Skeletal muscle tissue (tissue), 4 donors: ENCODE measurements around the gene ARHGEF2. TPM values are rescaled to one million over a fixed set of nuclear protein-coding genes. Genes with fewer than 3 reads are reported as not detected.
A peak's percentile ranks its signal among the peaks of the same experiment; 100 is the strongest.
"Not testable (repeated sequence)": the region's sequence is repeated elsewhere in the genome, so short reads cannot be mapped to it uniquely, and the experiment has no call there.

Experiments
- H3K27ac ChIP-seq: one replicate; pipeline ENCODE4 v1.7.0; 2013; ENCODE audit warnings: mild to moderate bottlenecking, low read depth, low read length, inconsistent platforms
- H3K27me3 ChIP-seq, 3 donors: one replicate each; pipeline ENCODE4 v1.7.0; 2013; ENCODE audit warnings: low read length in 3 of 3; ENCODE audit not compliant: control insufficient read depth in 3 of 3, insufficient read depth in 3 of 3
- H3K36me3 ChIP-seq, 3 donors: one replicate each; pipeline ENCODE4 v1.7.0; 2013; ENCODE audit warnings: low read length in 3 of 3; ENCODE audit not compliant: control insufficient read depth in 3 of 3, insufficient read depth in 3 of 3
- H3K4me1 ChIP-seq, 3 donors: one replicate each; pipeline ENCODE4 v1.7.0; 2013; ENCODE audit warnings: low read length in 3 of 3, mild to moderate bottlenecking in 3 of 3; ENCODE audit not compliant: control insufficient read depth in 3 of 3, insufficient read depth in 3 of 3
- H3K4me3 ChIP-seq, 3 donors: one replicate each; pipeline ENCODE4 v1.7.0; 2013; ENCODE audit warnings: low read length in 3 of 3
- H3K9ac ChIP-seq, 3 donors: one replicate each; pipeline ENCODE4 v1.7.0; 2013; ENCODE audit warnings: low read length in 3 of 3, mild to moderate bottlenecking in 3 of 3, moderate library complexity in 2 of 3, low read depth in 1 of 3
- H3K9me3 ChIP-seq, 3 donors: one replicate each; pipeline ENCODE4 v1.7.0; 2013; ENCODE audit warnings: low read length in 3 of 3; ENCODE audit not compliant: control insufficient read depth in 3 of 3
- total RNA-seq: library from RNA; depleted of rRNA; stranded (reverse); fragments of >200 nt; gene quantifications from one replicate; pipeline ENCODE4 v1.2.3, GENCODE V29; 2014
- donor health status: Osteomylitis.

Gene ARHGEF2
- total RNA-seq, 1 donor from 2014 or later = 135 TPM

DNA sequence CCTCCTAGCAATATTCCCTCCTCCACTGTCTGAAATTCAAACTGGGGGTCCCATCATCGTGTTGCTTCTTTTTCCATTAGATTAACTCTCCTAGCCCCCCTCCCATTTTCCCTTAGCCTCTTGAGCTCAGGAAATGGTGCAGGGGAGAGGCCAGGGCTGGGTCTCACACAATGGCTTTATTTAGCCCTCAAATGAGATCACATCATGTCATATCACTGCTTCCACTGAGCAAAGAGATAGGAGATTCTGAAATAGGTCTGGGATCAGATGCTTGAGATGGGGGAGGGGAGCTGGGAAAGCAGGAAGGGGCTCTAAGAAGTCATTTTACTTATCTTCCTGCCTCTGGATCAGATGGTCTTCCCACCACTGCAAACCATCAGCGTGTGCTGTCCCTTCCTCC, 17.8 kb upstream of the ARHGEF2 start:
- no peak overlapping the region for H3K4me3 ChIP-seq
- no peaks in the 10 kb centered on the region for H3K27me3 ChIP-seq
- H3K36me3 ChIP-seq = no peaks in the 10 kb centered on the region
- H3K4me1 ChIP-seq = no peaks in the 10 kb centered on the region
- no peak overlapping the region for H3K9ac ChIP-seq
- no peak overlapping the region for H3K27ac ChIP-seq
- H3K9me3 ChIP-seq = no peaks in the 10 kb centered on the region

DNA sequence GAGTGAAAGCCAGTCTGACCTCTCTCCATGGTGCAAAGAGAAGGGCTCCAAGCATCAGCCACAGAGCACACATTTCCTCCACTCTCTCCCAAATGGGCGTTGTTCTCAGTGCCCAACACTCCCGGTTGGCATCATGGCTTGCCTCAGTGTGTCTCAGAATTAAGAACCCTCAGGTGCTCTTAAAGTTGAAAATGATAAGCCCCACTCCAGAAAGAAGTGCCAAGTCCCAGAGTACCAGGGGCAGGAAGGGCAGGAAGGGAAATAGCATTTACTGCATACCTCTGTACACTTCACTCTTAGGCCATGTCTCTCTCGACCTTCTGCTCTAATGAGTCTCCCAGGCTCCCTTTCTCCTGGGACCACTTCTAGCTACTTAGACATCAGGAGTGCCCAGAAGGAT, 15.2 kb upstream of the ARHGEF2 start:
- Histone ChIP-seq H3K27ac (no peak overlapping the region), H3K4me3 (no peak overlapping the region), H3K36me3 (no peaks in the 10 kb centered on the region), H3K4me1 (peaks cover 9% of the 10 kb centered on the region in 3 donors), H3K27me3 (no peaks in the 10 kb centered on the region), H3K9ac (no peak overlapping the region), H3K9me3 (no peaks in the 10 kb centered on the region)

DNA sequence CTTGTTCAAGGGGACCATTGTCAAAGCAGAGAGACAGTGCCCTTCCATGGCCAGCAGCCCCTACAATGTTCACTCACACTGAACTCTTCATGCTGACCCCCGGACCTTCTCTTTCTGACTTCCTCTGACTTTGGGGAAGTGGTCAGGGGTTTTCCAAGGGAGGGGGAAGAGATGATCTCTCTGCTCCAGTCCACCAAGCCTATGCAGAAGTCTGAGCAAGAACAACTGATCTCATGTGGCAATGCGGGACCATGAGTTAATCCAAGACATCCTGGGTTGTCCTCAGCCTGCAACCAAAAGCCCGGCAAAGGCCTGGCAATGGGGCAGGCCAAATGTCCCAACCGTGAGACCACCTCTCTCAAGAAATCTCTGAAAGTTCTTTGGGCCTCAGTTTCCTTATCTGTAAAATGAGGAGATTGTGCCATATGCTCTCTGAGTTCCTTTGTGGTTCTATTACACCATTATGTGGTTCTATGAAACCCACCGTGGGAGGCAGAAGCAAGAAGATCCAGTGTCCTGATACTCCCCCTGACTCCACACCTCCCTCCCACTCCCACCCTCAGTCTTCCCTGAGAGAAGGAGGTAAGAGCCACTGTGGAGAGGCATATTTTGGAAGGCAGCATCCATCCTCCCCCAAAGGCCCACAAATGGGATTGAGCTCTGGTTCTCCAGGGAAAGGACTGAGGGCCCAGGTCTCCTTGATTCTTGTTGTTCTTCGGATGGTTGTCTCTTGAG, 11.8 kb upstream of the ARHGEF2 start:
- Histone ChIP-seq H3K4me3 (no peak overlapping the region), H3K27me3 (no peaks in the 10 kb centered on the region), H3K4me1 (peaks cover 9% of the 10 kb centered on the region in 3 donors), H3K9me3 (no peaks in the 10 kb centered on the region), H3K36me3 (no peaks in the 10 kb centered on the region), H3K27ac (no peak overlapping the region), H3K9ac (peak overlapping the region in 1 of 3 donors; percentile 68)

DNA sequence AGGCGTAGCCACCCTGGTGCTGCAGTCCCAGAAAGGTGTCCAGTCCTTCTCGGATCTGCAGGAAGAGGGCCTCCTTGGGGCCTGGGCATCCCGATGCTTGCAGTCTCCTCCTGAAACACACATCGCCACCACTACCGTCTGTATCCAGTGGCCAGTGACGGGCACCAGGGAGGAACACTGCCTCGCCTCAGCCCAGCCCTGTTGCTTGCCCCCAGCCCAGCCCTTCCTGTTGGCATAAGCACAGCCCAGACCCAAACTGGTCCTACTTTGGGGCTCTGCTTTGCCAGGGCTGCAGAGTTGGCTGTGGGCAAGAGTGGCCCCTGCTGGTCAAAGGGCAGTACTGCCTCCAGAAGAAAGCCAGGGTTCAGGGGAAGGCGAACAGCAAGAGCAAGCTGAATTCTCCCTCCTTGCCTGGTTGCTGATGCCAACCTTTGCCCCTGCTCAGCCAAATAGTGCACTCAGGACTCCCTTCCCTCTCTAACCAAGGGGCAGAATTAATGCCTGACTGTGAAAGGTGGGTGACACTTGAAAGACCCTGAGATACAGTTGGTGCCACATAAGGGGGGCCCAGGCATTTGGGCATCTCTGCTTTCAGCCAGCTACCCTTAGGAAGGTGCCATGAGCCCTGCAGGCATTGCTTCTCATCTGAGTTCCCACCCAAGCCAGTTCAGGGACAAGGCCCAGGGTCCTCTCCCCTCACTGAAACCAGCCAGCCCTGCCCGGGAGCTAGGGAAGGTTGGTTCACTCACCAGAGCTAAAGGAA, 11.1 kb upstream of the ARHGEF2 start:
- Histone ChIP-seq H3K9me3 (no peaks in the 10 kb centered on the region), H3K4me3 (peak overlapping the region; percentile 68 to 79 (median 71)), H3K9ac (peak overlapping the region; percentile 52 to 70 (median 68)), H3K27me3 (no peaks in the 10 kb centered on the region), H3K27ac (no peak overlapping the region), H3K36me3 (no peaks in the 10 kb centered on the region), H3K4me1 (peaks cover 9 to 11% (median 9%) of the 10 kb centered on the region in 3 donors)

DNA sequence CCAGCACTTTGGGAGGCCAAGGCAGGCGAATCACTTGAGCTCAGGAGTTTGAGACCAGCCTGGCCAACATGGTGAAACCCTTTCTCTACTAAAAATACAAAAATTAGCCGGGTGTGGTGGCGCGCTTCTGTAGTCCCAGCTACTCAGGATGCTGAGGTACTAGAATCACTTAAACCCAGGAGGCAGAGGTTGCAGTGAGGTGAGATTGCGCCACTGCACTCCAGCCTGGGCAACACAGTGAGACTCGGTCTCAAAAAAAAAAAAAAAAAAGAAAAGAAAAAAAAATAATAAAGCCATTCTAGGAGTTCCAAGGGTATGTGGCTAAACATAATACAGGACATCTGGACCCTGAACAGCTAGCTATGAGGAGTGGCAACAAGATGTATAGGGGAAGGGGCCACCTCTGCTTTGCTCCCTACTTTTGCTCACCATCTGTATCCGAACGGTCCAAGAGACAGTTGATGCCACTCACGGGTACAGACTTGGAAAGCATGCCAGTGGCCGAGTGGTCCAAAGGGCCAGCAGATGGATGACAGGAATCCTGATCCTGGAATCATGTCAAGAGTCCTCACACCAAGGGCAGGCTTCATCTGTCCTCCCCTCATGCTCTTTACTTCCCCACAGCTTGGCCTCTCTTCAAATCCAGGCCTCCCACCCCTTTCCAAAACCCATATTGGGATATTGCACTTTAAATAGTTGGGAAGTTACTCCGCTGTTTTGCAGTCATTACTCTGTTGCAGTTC, 6.7 kb upstream of the ARHGEF2 start:
- H3K4me1 ChIP-seq = peaks cover 43 to 48% (median 47%) of the 10 kb centered on the region in 3 donors
- H3K36me3 ChIP-seq, H3K9me3 ChIP-seq, H3K4me3 ChIP-seq, H3K27ac ChIP-seq, H3K27me3 ChIP-seq, H3K9ac ChIP-seq: not testable (repeated sequence)

DNA sequence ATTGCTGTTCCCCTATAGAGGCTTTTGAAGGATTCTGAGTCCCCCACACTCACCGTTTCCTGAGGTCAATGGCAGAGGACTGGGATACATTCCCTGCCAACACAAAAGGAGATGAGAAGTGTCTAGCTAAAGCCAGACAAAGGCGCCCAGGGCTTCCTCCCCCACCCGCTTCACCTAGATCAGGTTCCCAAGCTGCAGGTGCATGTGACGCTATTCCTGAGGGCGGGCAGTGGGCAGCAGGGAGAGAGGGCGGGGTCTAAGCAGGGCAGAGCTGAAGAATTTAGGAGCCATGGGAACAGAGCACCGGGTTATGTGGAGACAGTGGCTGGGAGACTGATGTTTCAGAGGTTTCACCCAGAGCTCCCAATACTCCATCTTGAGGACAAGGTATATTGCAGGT, 6.0 kb upstream of the ARHGEF2 start:
- H3K4me3 ChIP-seq = no peak overlapping the region
- H3K9me3 ChIP-seq = no peaks in the 10 kb centered on the region
- no peak overlapping the region for H3K9ac ChIP-seq
- H3K4me1 ChIP-seq = peaks cover 46 to 53% (median 51%) of the 10 kb centered on the region in 3 donors
- H3K27ac ChIP-seq = peak overlapping the region; percentile 30
- no peaks in the 10 kb centered on the region for H3K27me3 ChIP-seq
- peaks cover 0 to 3% (median 0%) of the 10 kb centered on the region in 3 donors for H3K36me3 ChIP-seq

DNA sequence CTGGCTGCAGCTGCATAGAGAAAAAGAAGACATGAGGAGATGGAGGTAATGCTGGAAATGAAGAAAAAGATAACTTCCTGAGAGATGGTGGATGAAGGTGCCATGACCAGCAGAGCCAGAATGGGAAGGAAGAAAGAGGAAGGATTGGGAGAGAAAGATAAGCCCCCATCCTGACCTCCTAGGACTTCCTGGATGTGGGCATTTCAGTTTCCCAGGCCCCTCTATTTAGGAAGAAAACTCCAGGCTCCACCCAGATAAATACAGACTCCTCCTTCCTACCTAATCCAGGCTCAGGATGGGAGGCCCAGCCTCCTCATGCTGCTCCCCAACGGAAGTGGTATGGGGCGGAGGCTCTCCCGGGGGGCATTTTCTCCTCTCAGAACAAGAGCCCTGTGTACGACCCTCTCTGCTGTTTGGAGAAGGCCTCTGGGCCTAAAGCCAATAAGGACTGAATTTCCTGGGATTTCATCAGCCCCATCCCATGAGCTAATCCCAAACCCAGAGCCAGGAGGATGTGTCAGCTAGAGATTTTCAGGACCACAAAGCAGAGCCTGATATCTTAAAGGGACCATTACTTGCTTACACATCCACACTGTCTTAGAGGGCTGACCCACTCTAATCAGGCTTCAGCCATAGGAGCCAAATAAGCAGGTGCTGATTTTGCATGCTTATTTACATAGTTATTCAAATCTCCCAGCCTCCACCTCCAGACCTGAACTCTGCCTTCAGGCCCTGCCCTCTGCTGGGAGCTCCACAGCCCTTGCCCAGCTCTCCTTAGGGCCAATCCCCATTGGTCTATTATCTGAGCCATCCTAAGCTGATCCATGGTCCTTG, 5.1 kb upstream of the ARHGEF2 start:
- peak overlapping the region in 2 of 3 donors; percentile 24 to 57 for H3K4me3 ChIP-seq
- H3K9ac ChIP-seq = peak overlapping the region; percentile 2 to 70 (median 14)
- no peaks in the 10 kb centered on the region for H3K27me3 ChIP-seq
- peak overlapping the region; percentile 56 for H3K27ac ChIP-seq
- peaks cover 49 to 52% (median 52%) of the 10 kb centered on the region in 3 donors for H3K4me1 ChIP-seq
- H3K36me3 ChIP-seq = peaks cover 0 to 3% (median 0%) of the 10 kb centered on the region in 3 donors
- no peaks in the 10 kb centered on the region for H3K9me3 ChIP-seq

DNA sequence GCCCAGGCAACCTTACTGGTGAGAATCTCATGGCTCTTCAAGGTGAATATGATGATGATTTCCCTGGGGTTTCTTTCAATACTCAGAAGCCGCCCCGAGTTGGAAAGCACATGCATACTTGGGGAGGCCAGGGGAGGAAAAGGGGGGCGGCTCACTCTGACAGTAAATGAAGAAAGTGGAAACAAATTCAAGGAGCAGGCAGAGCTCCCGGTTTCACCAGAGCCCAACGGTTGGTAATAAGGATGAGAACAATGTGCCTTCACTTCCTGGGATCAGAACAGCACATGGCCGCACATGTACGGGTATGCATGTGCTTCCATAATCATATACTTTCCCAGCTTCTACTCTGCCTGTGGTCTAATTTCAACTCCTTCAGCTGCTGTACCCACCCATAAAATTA, 3.8 kb upstream of the ARHGEF2 start:
- peaks cover 55 to 58% (median 55%) of the 10 kb centered on the region in 3 donors for H3K4me1 ChIP-seq
- no peaks in the 10 kb centered on the region for H3K27me3 ChIP-seq
- no peaks in the 10 kb centered on the region for H3K9me3 ChIP-seq
- peak overlapping the region; percentile 99 for H3K27ac ChIP-seq
- peaks cover 0 to 3% (median 0%) of the 10 kb centered on the region in 3 donors for H3K36me3 ChIP-seq
- peak overlapping the region in 2 of 3 donors; percentile 31 to 57 for H3K4me3 ChIP-seq
- H3K9ac ChIP-seq = peak overlapping the region in 1 of 3 donors; percentile 20
